PC-3 (cell line): Measurements from ENCODE around the gene PVALB. TPM values are rescaled to one million over a fixed set of nuclear protein-coding genes. Genes with fewer than 3 reads are reported as not detected.

Experiments
- ATAC-seq: fragments of 200-7000 bp; cut with Tn5 transposase; 2 replicates; pipeline ENCODE4 v1.9.1; 2020; ENCODE audit warnings: mild to moderate bottlenecking, moderate library complexity
- BruUV-seq: library from RNA; stranded (reverse); fragments of 400-500 nt; replicated peaks from 2 replicates; lab custom pipeline; 2021; lab: Mats Ljungman, UMichigan
- CTCF ChIA-PET: fragments of 300-600 bp; sonication (Branson Sonifier 250); formaldehyde crosslinking; loops from one replicate; lab custom pipeline; 2022; ENCODE audit warnings: antibody characterized with exemption; lab: Charles Lee
- POLR2A ChIA-PET: fragments of 300-600 bp; sonication (Branson Sonifier 250); formaldehyde crosslinking; loops from one replicate; lab custom pipeline; 2022; ENCODE audit warnings: antibody characterized with exemption; ENCODE audit not compliant: unreplicated experiment; lab: Charles Lee
- DNase-seq: peaks from one replicate; pipeline ENCODE4 v3.0.0-alpha.2; 2015
- H2AFZ ChIP-seq: fragments of 300-600 bp; sonication (generic); 2 replicates; pipeline ENCODE4 v1.6.0; 2016; ENCODE audit warnings: antibody characterized with exemption, low read length
- H3F3A ChIP-seq: fragments of 300-600 bp; sonication (generic); one replicate; pipeline ENCODE4 v1.6.0; 2017; ENCODE audit warnings: antibody characterized with exemption, low read length, control low read depth, mild to moderate bottlenecking; ENCODE audit not compliant: unreplicated experiment
- H3K27ac ChIP-seq: fragments of 300-600 bp; sonication (generic); 2 replicates; pipeline ENCODE4 v1.5.1; 2016; ENCODE audit warnings: mild to moderate bottlenecking, low read length
- H3K27me3 ChIP-seq: fragments of 300-600 bp; sonication (generic); 2 replicates; pipeline ENCODE4 v1.6.1; 2016; ENCODE audit warnings: low read length, mixed read lengths
- H3K36me3 ChIP-seq: fragments of 300-600 bp; sonication (generic); 2 replicates; pipeline ENCODE4 v1.6.1; 2016; ENCODE audit warnings: low read depth, mixed run types, low read length, mixed read lengths
- H3K4me1 ChIP-seq: fragments of 300-600 bp; sonication (generic); 2 replicates; pipeline ENCODE4 v1.5.1; 2016; ENCODE audit warnings: low read length; ENCODE audit not compliant: insufficient read depth
- H3K4me2 ChIP-seq: fragments of 300-600 bp; sonication (generic); 2 replicates; pipeline ENCODE4 v1.6.0; 2016; ENCODE audit warnings: low read length
- H3K4me3 ChIP-seq: fragments of 300-600 bp; sonication (generic); 2 replicates; pipeline ENCODE4 v1.5.1; 2016; ENCODE audit warnings: mild to moderate bottlenecking, low read length, mixed read lengths
- H3K79me2 ChIP-seq: fragments of 300-600 bp; sonication (generic); 2 replicates; pipeline ENCODE4 v1.6.1; 2017; ENCODE audit warnings: low read length, mixed read lengths
- H3K9ac ChIP-seq: fragments of 300-600 bp; sonication (generic); 2 replicates; pipeline ENCODE4 v1.6.0; 2016; ENCODE audit warnings: mild to moderate bottlenecking, low read length
- H3K9me2 ChIP-seq: fragments of 300-600 bp; sonication (generic); replicated peaks from 2 replicates; pipeline ENCODE4 v1.6.1; 2016; ENCODE audit warnings: mixed run types, low read length, mixed read lengths
- H3K9me3 ChIP-seq: fragments of 300-600 bp; sonication (generic); 2 replicates; pipeline ENCODE4 v1.6.1; 2016; ENCODE audit warnings: low read length, mixed read lengths
- H4K20me1 ChIP-seq: fragments of 300-600 bp; sonication (generic); 2 replicates; pipeline ENCODE4 v1.6.1; 2016; ENCODE audit warnings: low read length, mixed read lengths
- CTCF ChIP-seq: fragments of 300-600 bp; sonication (generic); conservative IDR thresholded peaks from 2 replicates; pipeline ENCODE4 v1.5.1; 2017; ENCODE audit warnings: antibody characterized with exemption, low read depth, mild to moderate bottlenecking, low read length
- EZH2 ChIP-seq: fragments of 300-600 bp; sonication (generic); IDR thresholded peaks from one replicate; pipeline ENCODE4 v1.6.1; 2017; ENCODE audit warnings: antibody characterized with exemption, mild to moderate bottlenecking, low read length; ENCODE audit not compliant: unreplicated experiment
- EZH2phosphoT487 ChIP-seq: fragments of 300-600 bp; sonication (generic); IDR thresholded peaks from 2 replicates; pipeline ENCODE4 v1.6.1; 2018; ENCODE audit warnings: mild to moderate bottlenecking, antibody characterized with exemption, low read length, borderline replicate concordance
- intact Hi-C: fragments of 100-400 bp; cut with micrococcal nuclease; formaldehyde crosslinking; loops from 2 replicates; pipeline ENCODE4 v1.9.0; 2023
- total RNA-seq: library from RNA; depleted of rRNA; stranded (reverse); fragments of >200 nt; gene quantifications from 2 replicates; pipeline ENCODE4 v1.2.3, GENCODE V29; 2014

Gene PVALB
- total RNA-seq, 1 experiment from 2014 or later = not detected

DNA sequence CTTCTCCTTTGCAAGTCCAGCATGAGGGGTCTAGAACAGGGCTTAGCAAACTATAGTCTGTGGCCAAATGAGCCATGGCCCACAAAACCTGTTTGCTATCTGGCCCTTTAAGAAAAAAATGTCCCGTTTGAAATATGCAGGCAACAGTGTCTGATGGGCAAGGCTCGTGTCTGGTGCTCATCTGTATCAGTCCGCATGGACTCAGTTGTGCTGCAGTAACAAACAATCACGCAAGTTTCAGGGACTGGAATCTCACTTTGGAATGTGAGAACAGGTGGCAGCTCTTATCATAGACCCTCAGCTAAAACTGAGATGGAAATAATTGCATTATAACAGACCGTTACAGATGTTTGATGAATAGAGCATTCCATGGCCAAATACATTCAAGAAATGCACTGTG lies 19.1 kb upstream of the PVALB start:
- TF ChIP-seq CTCF = no peak
- TF ChIP-seq EZH2 = no peak
- TF ChIP-seq EZH2phosphoT487 = no peak
- ChIA-PET CTCF (no interaction called here), POLR2A (no interaction called here)
- no peak overlapping the region for H3K9ac ChIP-seq
- H3K4me2 ChIP-seq = no peak overlapping the region
- H3K9me2 ChIP-seq = no peaks in the 10 kb centered on the region
- H3K4me1 ChIP-seq = peaks cover 22% of the 10 kb centered on the region
- no peaks in the 10 kb centered on the region for H3K36me3 ChIP-seq
- intact Hi-C loops = no loop called here
- H2AFZ ChIP-seq = no peak overlapping the region
- no peak overlapping the region for H3K4me3 ChIP-seq
- no TSS peak for BruUV-seq
- DNase-seq (no peak), ATAC-seq (no peak)
- H4K20me1 ChIP-seq = no peaks in the 10 kb centered on the region
- H3F3A ChIP-seq = no peaks in the 10 kb centered on the region
- H3K27me3 ChIP-seq = no peaks in the 10 kb centered on the region
- no peak overlapping the region for H3K27ac ChIP-seq
- no peaks in the 10 kb centered on the region for H3K9me3 ChIP-seq
- H3K79me2 ChIP-seq = no peaks in the 10 kb centered on the region

- CTCF ChIA-PET = no interaction called here
Measured at GRCh38 chr22:36833073-36833472, 16.2 kb upstream of the PVALB start.

DNA sequence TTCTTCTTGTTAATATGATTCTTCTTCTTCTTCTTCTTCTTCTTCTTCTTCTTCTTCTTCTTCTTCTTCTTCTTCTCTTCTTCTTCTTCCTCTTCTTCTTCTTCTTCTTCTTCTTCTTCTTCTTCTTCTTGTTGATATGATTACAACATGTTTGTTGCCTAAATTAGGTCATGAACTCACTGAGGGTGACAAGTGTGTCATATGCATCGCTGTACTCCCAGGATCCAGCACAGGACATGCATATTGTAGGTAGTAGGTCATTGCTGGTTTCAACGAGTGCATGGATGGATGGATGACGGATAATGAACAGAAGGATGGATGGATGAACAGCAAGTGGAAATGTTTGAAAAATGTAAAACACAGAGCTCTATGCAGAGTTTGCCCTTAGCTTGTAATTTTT lies 14.9 kb upstream of the PVALB start:
- DNase-seq = no peak

More at GRCh38 chr22:36833073-36833472, 16.2 kb upstream of the PVALB start:
- Histone ChIP-seq H3K27me3 (no peaks in the 10 kb centered on the region), H3K27ac (no peak overlapping the region), H3K79me2 (no peaks in the 10 kb centered on the region), H3K9me3 (no peaks in the 10 kb centered on the region), H3K36me3 (no peaks in the 10 kb centered on the region), H3K9me2 (no peaks in the 10 kb centered on the region), H3K9ac (no peak overlapping the region), H3K4me3 (no peak overlapping the region), H3F3A (no peaks in the 10 kb centered on the region), H4K20me1 (no peaks in the 10 kb centered on the region), H2AFZ (no peak overlapping the region), H3K4me2 (no peak overlapping the region), H3K4me1 (no peaks in the 10 kb centered on the region)
- TF ChIP-seq EZH2 (no peak), EZH2phosphoT487 (no peak), CTCF (no peak)
- ATAC-seq (no peak), DNase-seq (no peak)
- POLR2A ChIA-PET = no interaction called here
- BruUV-seq = no TSS peak
- intact Hi-C loops = no loop called here

More for the DNA sequence above, 14.9 kb upstream of the PVALB start:
- Histone ChIP-seq H3K27ac (no peak overlapping the region), H3F3A (no peaks in the 10 kb centered on the region), H3K9ac (no peak overlapping the region), H3K4me2 (no peak overlapping the region), H4K20me1 (no peaks in the 10 kb centered on the region), H3K4me1 (no peaks in the 10 kb centered on the region), H3K36me3 (no peaks in the 10 kb centered on the region), H2AFZ (no peak overlapping the region), H3K9me2 (no peaks in the 10 kb centered on the region), H3K4me3 (no peak overlapping the region), H3K27me3 (no peaks in the 10 kb centered on the region), H3K79me2 (no peaks in the 10 kb centered on the region), H3K9me3 (no peaks in the 10 kb centered on the region)
- ATAC-seq = no peak
- TF ChIP-seq EZH2phosphoT487 = no peak
- no peak for TF ChIP-seq CTCF
- TF ChIP-seq EZH2 = no peak
- CTCF ChIA-PET = no interaction called here
- BruUV-seq = no TSS peak
- POLR2A ChIA-PET = no interaction called here
- intact Hi-C loops = no loop called here
